ENCODE data around the gene EPB41L1.

- no peak for TF ChIP-seq CTCF (IDR thresholded peaks at IDR 0.05)
- no peak for TF ChIP-seq EZH2 (IDR thresholded peaks at IDR 0.05)
Measured at GRCh38 chr20:36150489-36150846, 4.1 kb upstream of the EPB41L1 start.
